ENCODE results near the gene CFTR.

CFTR gene

GRCh38 chr7:117493460-117493859, 13.6 kb downstream of the CFTR start:
- H3K27ac ChIP-seq (ENCODE audit: low read length): no peak overlapping the region
- no peaks in the 10 kb centered on the region for H3K27me3 ChIP-seq (ENCODE audit: low read depth, low read length)
- no peaks in the 10 kb centered on the region for H3K79me2 ChIP-seq (ENCODE audit: low read length)
- TF ChIP-seq CTCF (IDR thresholded peaks at IDR 0.05; ENCODE audit: low read depth, low read length) (no peak), EZH2phosphoT487 (IDR thresholded peaks at IDR 0.05; ENCODE audit: low read depth) (no peak)
- H3K4me1 ChIP-seq (ENCODE audit: low read length): peaks cover 6% of the 10 kb centered on the region; the same call in 1 of the 2 replicates
- H3K36me3 ChIP-seq (replicated peaks; ENCODE audit: low read depth, low read length): no peaks in the 10 kb centered on the region
- no peaks in the 10 kb centered on the region for H4K20me1 ChIP-seq (ENCODE audit: insufficient read depth, low read length)
- 0 out of 2 replicates have a peak overlapping the region, but pooled peaks have one; percentile 39 for H2AFZ ChIP-seq (ENCODE audit: low read depth, low read length)
- H3K9me3 ChIP-seq (ENCODE audit: insufficient read depth, low read length): no peaks in the 10 kb centered on the region
- H3K9ac ChIP-seq (ENCODE audit: low read length): no peak overlapping the region
- H3K4me3 ChIP-seq (ENCODE audit: low read length): no peak overlapping the region
- peak overlapping the region; percentile 14; the same call in 1 of the 2 replicates for H3K4me2 ChIP-seq (ENCODE audit: low read length)

- H3K27ac ChIP-seq (ENCODE audit: low read length): no peak overlapping the region
- H3K79me2 ChIP-seq (ENCODE audit: low read length): no peaks in the 10 kb centered on the region
- H3K4me1 ChIP-seq (ENCODE audit: low read length): peaks cover 6% of the 10 kb centered on the region; the same call in 1 of the 2 replicates
- H3K4me3 ChIP-seq (ENCODE audit: low read length): no peak overlapping the region
- no peaks in the 10 kb centered on the region for H3K27me3 ChIP-seq (ENCODE audit: low read depth, low read length)
- H3K9ac ChIP-seq (ENCODE audit: low read length): no peak overlapping the region
- no peak overlapping the region for H2AFZ ChIP-seq (ENCODE audit: low read depth, low read length)
- H3K4me2 ChIP-seq (ENCODE audit: low read length): no peak overlapping the region
- no peak for TF ChIP-seq CTCF (IDR thresholded peaks at IDR 0.05; ENCODE audit: low read depth, low read length)
- H4K20me1 ChIP-seq (ENCODE audit: insufficient read depth, low read length): no peaks in the 10 kb centered on the region
- no peaks in the 10 kb centered on the region for H3K9me3 ChIP-seq (ENCODE audit: insufficient read depth, low read length)
- no peaks in the 10 kb centered on the region for H3K36me3 ChIP-seq (replicated peaks; ENCODE audit: low read depth, low read length)
Observed at GRCh38 chr7:117495308-117495707, 15.5 kb downstream of the CFTR start.

GRCh38 chr7:117502331-117502730, 22.5 kb downstream of the CFTR start:
- Histone ChIP-seq H3K79me2 (ENCODE audit: low read length) (no peaks in the 10 kb centered on the region), H3K9ac (ENCODE audit: low read length) (no peak overlapping the region), H2AFZ (ENCODE audit: low read depth, low read length) (no peak overlapping the region), H3K4me3 (ENCODE audit: low read length) (no peak overlapping the region), H3K36me3 (replicated peaks; ENCODE audit: low read depth, low read length) (no peaks in the 10 kb centered on the region), H3K27me3 (ENCODE audit: low read depth, low read length) (no peaks in the 10 kb centered on the region), H3K4me1 (ENCODE audit: low read length) (no peaks in the 10 kb centered on the region), H3K4me2 (ENCODE audit: low read length) (no peak overlapping the region), H3K9me3 (ENCODE audit: insufficient read depth, low read length) (no peaks in the 10 kb centered on the region), H4K20me1 (ENCODE audit: insufficient read depth, low read length) (no peaks in the 10 kb centered on the region), H3K27ac (ENCODE audit: low read length) (no peak overlapping the region)
- no peak for TF ChIP-seq EZH2phosphoT487 (IDR thresholded peaks at IDR 0.05; ENCODE audit: low read depth)
- no peak for TF ChIP-seq CTCF (IDR thresholded peaks at IDR 0.05; ENCODE audit: low read depth, low read length)

GRCh38 chr7:117505238-117505637, 25.4 kb downstream of the CFTR start:
- Histone ChIP-seq H2AFZ (ENCODE audit: low read depth, low read length) (no peak overlapping the region), H3K36me3 (replicated peaks; ENCODE audit: low read depth, low read length) (no peaks in the 10 kb centered on the region), H3K9ac (ENCODE audit: low read length) (no peak overlapping the region), H3K27ac (ENCODE audit: low read length) (no peak overlapping the region), H3K9me3 (ENCODE audit: insufficient read depth, low read length) (no peaks in the 10 kb centered on the region), H3K27me3 (ENCODE audit: low read depth, low read length) (no peaks in the 10 kb centered on the region), H3K4me3 (ENCODE audit: low read length) (no peak overlapping the region), H3K4me2 (ENCODE audit: low read length) (no peak overlapping the region), H3K4me1 (ENCODE audit: low read length) (no peaks in the 10 kb centered on the region), H3K79me2 (ENCODE audit: low read length) (no peaks in the 10 kb centered on the region), H4K20me1 (ENCODE audit: insufficient read depth, low read length) (no peaks in the 10 kb centered on the region)
- TF ChIP-seq EZH2phosphoT487 (IDR thresholded peaks at IDR 0.05; ENCODE audit: low read depth): no peak
- TF ChIP-seq CTCF (IDR thresholded peaks at IDR 0.05; ENCODE audit: low read depth, low read length): peak; percentile 20

Measured in OCI-LY3 (cell line).